Measurements from ENCODE around the gene TGFB1I1. TPM values are rescaled to one million over a fixed set of nuclear protein-coding genes. Genes with fewer than 3 reads are reported as not detected.
A peak's percentile ranks its signal among the peaks of the same experiment; 100 is the strongest.

The TGFB1I1 gene
- total RNA-seq, 1 experiment from 2014 or later: 55.6 TPM

DNA sequence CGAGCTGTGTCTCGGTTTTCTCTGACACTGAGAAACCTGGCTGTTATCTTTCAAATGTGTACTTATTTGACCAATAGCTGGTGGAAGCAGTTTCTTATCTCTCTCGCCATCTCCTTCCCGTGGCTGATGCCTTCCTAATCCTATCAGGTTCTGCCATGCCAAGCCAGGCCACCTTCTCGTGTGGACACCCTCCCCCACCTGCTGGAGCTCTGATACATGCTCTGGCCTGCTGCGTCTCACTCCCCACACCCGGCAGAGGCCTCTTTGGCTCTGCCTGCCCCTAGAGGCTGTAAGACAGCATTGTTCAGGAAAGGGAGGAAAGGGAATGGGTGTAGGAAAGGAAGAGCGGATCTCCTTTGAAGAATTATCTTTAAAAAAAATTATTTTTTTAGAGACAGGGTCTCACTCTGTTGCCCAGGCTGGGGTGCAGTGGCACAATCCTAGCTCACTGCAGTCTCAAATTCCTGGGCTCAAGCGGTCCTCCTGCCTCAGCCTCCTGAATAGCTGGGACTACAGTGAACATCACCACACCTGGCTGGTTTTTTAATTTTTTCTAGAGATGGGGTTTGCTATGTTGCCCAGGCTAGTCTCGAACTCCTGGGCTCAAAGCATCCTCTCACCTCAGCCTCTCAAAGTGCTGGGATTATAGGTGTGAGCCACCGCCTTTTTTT, 20.1 kb upstream of the TGFB1I1 start:
- DNase-seq (ENCODE audit: low read depth): peak; percentile 72

DNA sequence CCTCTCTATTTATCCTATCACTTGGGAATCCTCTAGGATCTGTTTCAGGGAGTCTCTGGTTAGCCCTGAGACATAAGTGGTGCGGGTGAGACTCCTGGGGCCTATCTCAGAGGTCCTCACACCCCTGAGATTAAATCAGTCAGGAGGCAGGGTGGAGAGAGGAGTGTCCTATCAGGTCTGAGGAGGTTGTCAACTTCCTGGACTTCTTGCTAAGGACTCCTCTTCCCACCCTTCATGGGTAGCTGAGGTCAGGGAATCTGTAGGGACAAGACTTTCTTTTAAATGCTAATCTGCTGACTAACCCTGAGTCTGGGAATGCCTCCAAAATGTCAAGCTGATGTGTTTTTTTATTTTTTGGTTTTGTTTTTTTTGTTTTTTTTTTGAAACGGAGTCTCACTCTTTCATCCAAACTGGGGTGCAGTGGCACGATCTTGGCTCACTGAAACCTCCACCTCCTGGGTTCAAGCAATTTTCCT, 19.3 kb upstream of the TGFB1I1 start:
- DNase-seq (ENCODE audit: low read depth): peak; percentile 93

DNA sequence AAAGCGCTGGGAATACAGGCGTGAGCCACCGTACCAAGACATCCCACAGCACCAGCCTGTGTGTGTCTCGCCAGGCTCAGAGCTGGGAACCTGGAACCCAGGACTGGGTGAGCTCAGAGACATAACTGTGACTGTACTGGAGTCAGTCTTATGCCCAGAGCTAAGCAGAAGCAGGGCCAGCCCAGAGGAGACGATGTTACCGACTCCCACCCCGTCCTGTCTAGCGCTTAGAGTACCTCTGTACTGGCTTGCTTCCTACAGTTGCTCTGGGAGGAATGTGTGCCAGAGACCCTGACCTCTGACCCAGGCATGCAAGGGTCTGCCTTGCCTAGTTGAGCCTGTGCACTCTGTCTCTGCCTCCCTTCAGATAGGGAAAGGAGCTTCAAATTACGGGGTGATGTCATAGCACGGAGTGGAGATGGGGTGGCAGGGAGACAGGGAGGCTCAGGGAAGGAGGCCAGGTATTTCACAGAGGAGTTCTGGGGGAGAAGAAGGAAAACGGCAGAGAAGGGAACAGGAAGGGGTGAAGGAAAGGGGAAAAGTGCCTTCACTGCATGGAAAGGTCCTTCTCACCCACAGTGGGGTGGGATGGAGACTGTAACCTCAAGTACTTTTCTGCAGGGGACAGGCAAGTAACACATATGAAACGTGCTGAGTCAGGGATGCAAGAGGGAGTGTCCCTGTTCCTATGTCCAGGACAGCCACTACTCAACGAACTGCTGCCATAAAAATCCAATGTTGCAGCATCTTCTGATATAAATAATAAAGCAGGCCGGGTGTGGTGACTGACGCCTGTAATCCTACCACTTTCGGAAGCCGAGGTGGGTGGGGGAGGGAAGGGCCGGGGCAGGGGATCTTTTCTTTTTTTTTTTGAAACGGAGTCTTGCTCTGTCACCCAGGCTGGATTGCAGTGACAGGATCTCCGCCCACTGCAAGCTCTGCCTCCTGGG, 18.4 kb upstream of the TGFB1I1 start:
- peak; percentile 53 for DNase-seq (ENCODE audit: low read depth)

DNA sequence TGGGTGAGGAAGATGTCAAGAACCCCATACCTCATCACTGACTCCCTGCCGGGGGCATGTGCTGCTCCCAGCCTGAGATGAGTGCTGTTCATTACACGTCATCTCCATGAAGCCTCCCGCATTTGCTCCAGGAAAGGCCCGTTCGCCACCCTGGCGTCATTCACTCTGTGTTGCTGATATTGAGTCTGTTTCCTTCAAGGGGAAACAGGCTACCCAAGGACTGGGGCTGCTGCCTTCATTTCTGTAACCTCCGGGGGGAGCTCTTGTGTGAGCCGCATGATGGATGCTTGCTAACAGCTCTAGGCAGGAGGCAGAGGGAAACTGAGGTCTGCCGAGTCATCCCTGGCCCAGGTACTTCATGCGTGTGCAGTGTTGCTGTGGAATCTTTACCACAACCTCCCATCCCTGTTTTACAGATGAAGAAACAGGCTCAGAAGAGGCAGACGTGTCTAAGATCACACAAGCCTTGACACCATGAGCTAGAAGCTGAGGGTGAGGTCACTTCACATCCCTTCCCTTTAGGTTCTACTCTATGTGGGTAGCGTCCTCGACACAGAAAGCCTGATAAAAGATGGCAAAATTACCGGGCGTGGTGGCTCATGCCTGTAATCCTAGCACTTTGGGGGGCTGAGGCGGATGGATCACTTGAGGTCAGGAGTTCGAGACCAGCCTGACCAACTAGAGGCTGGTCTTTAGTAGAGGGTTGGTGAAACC, 16.2 kb upstream of the TGFB1I1 start:
- no peak for DNase-seq (ENCODE audit: low read depth)

DNA sequence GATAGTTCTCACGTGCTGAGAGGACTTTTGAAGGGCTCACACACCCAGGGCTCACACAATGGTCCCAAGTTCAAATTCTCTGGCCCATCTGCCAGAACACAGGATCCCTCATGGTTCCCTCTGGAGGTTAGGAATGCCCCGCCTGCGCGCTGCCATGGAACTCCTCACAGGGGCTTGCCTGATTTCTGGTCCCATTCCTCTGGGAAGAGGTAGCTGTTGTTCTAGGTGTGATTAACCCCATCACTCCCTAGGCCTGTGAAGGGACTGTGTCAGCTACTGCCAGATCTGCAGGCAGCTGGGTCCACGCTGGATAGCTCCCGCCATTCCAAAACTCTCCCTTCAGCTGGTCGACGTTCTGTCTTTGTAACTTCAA, 15.0 kb upstream of the TGFB1I1 start:
- no peak for DNase-seq (ENCODE audit: low read depth)

DNA sequence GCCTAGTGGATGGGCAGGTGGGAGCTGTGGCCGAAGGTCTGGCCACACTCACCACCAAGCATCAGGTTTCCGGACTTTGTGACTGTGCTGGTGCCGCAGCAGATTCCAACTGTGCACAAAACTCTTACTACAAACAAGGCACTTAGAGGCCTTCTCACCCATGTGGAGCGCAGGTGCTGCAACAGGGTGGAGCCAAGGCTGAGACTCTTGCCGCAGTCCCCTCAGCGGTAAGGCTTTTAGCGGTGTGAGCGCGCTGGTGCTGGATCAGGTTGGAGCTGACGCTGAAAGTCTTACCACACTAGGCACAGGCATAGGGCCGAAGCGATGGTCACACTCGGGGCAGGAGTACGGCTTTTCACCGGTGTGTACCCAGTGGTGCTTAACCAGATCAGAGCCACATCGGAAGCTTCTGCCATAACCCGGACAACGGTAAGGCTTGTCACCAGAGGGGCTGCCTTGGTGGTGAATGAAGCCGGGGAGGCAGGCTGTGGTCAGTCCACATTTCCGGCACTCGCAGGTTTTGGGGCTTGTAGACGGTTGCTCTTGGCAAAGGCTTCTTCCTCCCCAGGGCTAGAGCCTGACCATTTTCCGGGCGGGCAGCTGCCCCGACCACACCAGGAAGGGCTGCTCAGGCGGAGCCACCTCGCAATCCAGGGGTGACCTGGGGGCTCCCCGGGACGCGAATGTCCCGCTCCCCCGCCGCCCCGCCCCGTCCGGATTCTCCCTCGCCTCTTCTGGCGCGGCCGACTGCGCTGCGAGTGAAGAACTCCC, 13.7 kb upstream of the TGFB1I1 start:
- DNase-seq (ENCODE audit: low read depth): peak; percentile 47

DNA sequence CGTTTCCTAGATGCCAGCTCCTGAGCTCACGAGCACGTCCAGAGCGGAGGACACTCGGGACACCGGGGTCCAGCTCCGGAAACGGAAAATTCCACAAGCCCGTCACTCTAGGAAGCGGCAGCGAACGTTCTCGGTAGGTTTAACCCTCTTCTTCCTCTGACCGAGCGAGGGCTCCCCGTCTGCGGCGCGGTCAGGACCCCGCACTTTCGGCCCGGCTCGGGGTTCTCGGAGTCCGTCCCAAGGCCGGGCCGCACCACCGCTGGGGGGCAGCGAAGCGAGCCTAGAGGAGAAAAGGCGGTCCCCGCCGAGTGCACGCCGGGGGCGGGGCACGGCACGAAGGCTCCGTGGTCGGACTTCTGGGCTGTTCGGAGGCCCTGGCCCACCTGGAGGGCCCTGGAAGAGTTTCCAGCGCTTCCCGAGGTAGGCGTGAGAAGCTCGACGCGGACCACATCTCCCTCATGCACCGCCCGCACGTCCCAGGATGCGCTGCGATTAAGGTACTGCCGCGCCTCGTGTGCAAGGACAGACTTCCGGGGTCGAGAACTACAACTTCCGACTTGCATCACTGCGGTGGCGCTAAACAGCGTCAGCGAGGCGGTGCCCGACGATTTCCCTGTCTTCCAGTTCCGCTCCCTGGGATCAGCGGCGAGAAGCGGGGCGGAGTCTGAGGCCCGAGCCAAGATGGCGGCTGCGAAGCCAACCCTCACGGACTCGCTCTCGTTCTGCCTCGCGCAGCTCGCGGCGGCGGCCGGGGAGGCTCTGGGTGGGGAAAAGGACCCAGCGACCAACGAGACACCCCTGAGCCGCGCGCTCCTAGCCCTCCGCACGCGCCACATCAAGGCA, 12.9 kb upstream of the TGFB1I1 start, which contains the start of gene ARMC5:
ARMC5 (plus strand) TSS at position 658 of the 843 bp plus-strand sequence; CDS start at position 682, 24 bp downstream.
- peak; percentile 97 for DNase-seq (ENCODE audit: low read depth)

DNA sequence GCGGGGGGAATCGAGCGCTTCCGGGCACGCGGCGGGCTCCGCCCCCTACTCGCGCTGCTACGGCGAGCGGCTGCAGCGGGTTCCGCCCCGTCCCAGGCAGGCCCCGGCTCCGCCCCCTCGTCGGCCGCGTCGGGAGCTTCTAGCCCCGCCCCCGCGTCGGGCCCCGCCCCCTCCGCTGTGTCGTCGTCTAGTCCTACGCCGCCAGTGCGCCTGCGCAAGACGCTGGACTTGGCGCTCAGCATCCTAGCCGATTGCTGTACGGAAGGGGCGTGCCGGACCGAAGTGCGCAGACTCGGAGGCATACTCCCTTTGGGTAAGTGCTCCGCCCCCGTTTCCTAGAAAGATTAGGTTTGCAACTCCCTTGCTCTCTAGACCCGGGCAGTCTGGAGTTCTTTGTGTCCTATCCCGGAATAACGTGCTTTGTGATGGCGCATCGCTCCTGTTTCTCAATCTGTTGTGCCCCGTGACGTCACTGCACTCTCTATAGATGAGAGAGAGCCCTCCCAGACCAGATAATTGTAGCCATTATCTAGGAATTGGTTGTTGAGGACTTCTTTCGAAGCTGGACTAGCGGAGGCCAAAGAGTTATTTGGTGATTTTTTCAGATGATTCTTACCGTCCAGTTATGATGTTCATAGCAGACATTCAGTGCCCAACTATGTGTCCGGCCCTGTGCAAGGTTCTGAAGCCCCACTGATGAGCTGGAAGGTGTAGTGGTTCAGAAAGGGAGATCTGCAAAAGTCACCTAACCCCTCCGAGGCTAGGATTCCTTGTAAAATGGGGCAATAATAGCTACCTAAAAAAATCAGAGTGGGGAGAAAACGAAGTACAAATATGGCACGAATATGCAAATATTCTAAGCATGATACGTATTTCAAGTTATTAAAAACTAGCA, 12.0 kb upstream of the TGFB1I1 start:
- DNase-seq (ENCODE audit: low read depth): peak; percentile 99

DNA sequence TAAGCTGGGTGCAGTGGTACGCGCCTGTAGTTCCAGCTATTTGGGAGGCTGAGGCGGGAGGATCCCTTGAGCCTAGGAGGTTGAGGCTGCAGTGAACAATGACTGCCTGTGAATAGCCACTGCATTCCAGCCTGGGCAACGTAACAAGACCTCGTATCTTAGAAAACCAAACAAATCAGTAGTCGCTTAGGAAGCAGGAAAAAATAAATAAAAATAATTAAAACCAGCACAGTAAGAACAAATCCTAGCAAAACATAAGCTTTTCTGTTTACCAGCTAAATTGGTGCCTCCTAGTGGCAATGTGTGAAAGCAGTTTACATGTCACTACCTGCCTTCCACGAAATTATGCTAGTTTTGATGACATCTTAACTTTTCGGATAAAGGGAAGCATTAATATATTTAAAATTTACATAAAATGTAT, 11.4 kb upstream of the TGFB1I1 start:
- peak; percentile 52 for DNase-seq (ENCODE audit: low read depth)

DNA sequence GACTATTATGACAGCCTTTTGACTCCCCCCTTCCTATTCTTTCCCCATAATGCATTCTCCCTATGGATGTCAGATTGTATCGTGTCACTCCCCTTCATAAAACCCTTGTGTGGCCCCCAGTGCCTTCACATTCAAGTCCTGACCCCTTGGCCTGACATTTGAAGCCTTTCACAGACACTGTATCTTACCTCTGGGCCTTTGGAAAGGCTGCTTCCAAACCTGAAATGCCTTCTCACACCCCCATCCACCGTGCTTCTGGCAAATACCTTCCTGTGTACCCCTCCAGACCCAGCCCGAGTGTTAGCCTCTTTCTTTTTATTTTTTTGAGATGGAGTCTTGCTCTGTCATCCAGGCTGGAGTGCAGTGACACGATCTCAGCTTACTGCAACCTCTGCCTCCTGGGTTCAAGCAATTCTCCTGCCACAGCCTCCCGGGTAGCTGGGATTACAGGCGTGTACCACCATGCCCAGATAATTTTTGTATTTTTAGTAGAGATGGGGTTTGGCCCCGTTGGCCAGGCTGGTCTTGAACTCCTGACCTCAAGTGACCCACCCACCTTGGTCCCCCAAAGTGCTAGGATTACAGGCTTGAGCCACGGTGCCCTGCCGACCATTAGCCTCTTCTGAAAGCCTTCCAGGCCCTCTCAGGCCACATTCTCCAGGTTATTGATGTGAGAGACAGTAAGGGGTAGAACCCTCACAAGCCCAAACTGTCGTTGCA, 10.6 kb upstream of the TGFB1I1 start:
- no peak for DNase-seq (ENCODE audit: low read depth)

DNA sequence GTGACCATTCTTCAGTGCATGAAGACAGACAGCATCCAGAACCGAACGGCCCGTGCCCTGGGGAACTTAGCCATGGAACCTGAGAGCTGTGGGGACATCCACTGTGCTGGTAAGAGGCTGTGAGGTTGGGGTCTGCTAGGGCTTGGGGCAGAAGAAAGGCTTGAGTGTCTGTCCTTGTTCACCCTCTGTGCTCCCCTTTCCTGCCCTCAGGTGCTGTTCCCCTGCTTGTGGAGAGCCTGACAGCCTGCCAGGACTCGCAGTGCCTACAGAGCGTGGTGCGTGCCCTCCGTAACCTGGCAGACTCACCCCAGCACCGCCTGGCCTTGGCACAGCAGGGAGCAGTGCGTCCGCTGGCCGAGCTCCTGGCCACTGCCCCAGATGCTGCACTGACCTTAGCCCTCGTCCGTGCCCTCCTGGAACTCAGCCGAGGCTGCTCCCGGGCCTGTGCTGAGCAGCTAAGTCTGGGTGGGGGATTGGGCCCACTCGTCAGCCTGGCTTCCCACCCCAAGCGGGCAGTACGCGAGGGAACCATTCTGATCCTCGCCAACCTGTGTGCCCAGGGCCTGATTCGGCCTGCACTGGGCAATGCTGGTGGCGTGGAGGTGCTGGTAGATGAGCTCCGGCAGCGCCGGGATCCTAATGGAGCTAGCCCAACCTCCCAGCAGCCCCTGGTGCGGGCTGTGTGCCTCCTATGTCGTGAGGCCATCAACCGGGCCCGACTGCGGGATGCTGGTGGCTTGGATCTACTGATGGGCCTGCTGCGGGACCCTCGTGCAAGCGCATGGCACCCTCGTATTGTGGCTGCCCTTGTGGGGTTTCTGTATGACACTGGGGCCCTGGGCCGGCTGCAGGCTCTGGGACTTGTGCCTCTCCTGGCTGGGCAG, 9.8 kb upstream of the TGFB1I1 start:
- DNase-seq (ENCODE audit: low read depth): no peak

DNA sequence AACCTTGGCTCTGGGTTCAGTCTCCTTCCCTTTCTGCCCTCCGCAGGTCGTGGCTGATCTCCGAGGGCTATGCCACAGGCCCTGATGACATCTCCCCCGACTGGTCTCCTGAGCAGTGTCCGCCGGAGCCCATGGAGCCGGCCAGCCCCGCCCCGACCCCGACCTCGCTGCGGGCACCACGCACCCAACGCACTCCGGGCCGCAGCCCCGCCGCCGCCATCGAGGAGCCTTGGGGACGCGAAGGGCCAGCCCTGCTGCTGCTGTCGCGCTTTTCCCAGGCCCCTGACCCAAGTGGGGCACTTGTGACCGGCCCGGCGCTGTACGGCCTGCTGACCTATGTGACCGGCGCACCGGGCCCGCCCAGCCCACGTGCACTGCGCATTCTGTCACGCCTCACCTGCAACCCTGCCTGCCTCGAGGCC, 7.6 kb upstream of the TGFB1I1 start:
- no peak for DNase-seq (ENCODE audit: low read depth)

DNA sequence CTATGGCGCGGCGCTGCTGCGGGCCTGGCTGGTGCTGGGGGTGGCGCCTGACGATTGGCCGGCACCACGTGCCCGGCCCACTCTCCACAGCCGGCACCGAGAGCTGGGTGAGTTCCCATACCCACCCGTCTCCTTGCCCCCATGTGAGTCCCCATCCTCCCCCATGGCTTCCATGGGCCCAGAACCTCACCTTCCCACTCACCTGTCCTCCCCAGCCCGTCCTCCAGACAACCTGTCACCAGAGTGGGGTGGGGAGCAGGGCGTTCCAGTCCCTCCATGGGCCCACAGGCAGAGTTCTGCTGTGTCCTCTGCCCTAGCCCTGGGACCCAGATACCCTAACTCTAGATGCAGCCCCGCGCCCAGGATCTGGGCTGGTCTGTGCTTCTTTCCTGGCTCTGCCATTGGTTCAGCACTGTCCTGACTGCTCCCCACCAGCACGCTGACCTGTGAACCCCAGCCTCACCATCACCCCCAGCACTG, 7.1 kb upstream of the TGFB1I1 start:
- DNase-seq (ENCODE audit: low read depth): no peak

DNA sequence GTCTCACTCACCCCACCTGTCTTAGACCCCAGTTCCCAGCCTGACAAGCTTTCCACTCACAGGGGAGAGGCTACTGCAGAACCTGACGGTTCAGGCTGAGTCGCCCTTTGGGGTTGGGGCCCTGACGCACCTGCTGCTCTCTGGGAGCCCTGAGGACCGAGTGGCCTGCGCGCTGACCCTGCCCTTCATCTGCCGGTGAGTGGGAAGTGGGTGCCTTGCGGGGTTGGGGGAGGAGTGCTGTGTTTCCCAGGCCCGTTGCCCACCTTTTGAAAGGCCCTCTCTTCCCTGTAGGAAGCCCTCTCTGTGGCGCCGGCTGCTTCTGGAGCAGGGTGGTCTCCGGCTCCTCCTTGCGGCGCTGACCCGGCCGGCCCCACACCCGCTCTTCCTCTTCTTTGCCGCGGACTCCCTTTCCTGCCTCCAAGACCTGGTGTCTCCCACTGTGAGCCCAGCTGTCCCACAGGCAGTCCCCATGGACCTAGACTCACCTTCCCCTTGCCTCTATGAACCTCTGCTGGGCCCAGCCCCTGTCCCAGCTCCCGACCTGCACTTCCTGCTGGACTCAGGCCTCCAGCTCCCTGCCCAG, 6.1 kb upstream of the TGFB1I1 start:
- no peak for DNase-seq (ENCODE audit: low read depth)

DNA sequence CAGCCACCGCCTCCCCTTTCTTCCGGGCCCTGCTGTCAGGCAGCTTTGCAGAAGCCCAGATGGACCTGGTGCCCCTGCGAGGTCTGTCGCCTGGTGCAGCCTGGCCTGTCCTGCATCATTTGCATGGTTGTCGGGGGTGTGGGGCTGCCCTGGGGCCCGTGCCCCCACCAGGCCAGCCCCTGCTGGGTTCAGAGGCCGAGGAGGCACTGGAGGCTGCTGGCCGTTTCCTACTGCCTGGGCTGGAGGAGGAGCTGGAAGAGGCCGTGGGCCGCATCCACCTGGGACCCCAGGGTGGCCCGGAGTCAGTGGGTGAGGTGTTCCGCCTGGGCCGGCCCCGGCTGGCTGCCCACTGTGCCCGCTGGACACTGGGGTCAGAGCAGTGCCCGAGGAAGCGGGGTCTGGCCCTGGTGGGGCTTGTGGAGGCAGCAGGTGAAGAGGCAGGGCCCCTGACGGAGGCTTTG, 5.5 kb upstream of the TGFB1I1 start:
- no peak for DNase-seq (ENCODE audit: low read depth)

DNA sequence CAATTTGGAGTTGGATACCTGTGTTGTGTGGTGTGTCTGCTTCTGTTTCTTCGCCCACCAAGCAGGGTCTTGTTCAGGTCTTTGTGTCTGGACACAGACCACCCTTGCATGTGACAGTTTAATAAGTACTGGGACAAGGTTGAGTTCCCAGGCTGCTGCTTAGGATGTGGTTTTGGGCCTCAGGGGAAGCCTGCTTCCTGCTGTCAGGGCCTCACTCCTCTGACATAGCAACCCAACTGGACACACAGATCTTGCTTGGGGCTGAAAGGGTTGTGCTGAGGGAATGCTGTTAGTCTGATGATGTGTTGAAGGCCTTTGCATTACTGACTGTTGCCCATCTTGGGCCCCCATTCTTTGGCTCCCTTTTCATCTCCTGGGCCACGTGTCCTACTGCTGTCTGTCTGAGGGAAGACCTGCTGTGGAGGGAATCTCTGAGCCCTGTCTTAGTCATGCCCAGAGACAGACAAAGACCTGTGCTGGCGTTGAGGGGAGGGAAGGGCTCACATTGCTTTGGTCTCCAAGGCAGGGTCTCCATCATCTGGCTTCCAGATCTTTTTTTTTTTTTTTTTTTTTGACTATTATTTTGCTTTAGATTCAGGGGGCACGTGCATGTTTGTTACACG, 4.7 kb upstream of the TGFB1I1 start:
- DNase-seq (ENCODE audit: low read depth): peak; percentile 50

Data from LHCN-M2 (cell line).